HG03045 (cell line): ENCODE measurements around the gene NOL4L.

ENCODE experiments used
- ATAC-seq: cut with Tn5 transposase; IDR thresholded peaks from one replicate; pipeline ENCODE4 v1.9.1; 2021; ENCODE audit warnings: mild to moderate bottlenecking, moderate library complexity; ENCODE audit not compliant: unreplicated experiment

The NOL4L gene

DNA sequence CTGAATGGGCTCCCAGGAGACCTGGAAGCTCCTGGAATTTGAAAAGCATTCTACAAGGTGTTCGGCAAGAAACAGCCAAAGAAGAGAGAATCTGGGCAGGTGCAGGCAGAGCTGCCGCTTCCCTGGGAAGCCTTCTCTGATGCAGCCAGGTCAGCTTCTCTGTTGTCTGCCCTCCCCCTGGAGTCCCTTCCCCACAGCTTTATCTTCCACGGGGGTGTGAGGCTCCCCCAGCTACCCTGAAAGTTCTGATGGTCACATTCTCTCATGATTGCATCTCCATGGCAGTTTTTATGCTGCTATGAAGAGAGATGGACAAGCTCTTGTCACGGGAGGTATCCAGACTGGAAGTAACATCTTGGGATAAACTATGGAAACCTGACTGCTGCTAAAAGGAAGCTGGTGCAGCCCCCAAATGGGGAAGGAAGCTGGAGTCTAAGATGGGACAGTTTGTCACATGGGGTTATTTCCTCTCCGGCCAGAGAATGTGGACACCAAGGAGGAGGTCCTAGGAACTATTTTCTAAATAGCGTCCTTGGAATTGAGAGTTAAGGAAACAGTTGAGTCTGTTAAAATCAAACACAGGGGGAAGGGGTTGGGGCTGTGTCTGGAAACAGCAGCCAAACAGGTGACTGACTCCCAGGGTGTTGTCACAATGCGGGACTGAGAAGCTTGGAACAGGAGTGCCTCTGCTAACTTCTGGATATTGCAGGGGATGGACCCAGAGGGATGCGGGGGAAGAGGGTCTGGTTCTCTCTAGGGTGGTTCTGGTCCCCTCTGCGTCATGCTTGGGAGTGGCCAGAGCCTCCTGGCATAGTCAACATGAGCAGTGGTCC is 135.9 kb downstream of the NOL4L start:
- no peak for ATAC-seq

- no peak for ATAC-seq
Measured at GRCh38 chr20:32448306-32449056, 136.7 kb downstream of the NOL4L start.

GRCh38 chr20:32447136-32448027 is 137.8 kb downstream of the NOL4L start:
- ATAC-seq: no peak

GRCh38 chr20:32446301-32447100 is 138.6 kb downstream of the NOL4L start:
- ATAC-seq: no peak

DNA sequence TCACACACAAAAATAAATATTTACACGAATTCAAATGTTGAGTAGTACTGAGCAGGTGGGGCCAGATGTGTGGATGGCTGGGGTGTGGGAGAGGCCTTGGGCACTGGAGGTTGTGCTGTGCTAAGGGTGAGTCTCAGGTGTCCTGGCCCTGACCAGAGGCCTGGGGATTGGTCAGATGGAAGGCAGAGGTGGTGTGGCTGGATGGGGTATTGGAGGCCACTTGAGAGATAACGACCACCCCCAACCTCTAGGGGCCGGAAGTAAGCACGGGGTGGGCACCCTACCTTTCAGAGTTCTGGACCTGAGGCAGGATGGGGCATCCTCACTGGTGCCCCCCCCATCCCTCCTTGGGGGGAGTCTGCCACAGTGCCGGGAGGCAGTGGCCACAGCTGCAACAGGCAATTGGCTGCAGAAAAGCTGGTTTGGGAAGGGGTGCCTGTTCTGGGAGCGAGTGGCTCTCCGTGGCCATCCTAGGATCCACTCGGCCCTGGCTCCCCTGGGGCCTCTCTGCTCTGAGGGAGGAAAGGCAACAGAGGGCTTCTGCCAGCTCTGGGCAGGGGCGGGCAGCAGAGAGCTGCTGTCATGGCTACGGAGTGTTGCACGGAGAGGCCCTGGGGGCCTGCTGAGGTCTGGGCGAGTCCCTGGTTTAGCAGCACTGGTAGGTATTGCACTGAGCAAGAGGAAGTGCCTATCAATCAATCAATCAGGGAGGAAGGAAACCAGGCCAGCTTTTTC is 139.4 kb downstream of the NOL4L start:
- no peak for ATAC-seq

DNA sequence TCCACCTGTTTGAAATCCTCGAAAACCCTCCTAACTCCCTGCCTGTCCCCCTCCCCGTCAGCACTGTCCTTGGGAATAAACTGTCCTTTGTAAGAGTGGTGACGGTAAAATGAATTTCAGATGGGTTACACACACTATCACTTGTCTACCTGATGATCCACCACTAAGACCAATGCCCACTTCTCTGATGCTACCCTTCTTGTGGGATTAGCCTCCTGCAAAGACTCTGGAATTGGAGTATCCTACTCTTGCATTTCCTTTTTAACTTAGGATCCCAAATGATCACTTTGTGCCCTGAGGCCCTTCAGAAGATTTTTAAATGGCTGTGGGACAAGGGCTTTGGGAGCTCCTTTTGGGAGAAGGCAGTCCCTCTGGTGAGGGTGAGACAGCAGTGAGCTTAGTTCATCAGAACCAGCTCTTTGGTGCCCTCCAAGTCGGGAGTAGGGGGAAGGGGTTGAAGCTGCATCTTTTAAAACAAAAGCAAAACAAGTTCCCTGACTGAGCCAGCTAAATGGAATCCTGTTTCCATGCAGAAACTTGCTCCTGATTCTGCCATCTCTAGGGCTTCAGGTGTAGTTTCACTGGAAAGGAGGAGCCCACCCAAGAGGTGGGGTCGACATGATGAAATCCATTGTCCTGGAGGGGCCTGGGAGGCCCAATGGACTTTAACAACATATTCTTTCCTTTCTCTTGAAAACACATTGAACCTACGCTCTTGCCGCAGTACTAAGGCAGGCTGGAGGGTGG is 140.5 kb downstream of the NOL4L start:
- ATAC-seq: no peak

DNA sequence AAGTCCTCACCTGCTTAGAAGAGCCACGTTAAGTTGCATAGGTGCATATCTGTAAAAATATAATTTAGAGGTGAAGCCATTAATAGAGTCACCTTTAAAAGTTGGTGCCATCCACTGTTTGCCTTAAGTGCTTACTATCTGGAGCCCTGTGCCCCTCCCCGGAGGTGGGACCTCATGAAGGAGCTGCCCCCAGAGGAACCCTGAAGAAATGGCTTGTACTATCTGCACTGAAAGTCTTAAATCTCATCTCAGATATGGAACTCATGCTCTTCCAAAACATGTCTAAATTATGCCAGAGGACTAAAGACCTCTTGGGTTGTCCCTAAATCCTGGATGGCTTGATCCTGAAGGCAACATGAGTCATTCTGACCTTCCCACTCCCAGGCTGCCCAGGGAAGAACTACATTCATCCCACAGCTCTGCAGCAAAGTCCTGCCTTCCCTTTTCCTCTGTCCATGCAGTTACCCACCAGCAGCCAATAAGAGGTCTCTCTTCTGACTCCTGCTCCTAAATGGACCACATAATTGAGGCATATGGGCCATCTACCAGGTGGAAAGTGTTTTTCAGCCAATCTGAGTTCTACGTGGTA is 141.7 kb downstream of the NOL4L start:
- ATAC-seq: no peak

- ATAC-seq: no peak
Measured at GRCh38 chr20:32442630-32443373, 142.3 kb downstream of the NOL4L start.

DNA sequence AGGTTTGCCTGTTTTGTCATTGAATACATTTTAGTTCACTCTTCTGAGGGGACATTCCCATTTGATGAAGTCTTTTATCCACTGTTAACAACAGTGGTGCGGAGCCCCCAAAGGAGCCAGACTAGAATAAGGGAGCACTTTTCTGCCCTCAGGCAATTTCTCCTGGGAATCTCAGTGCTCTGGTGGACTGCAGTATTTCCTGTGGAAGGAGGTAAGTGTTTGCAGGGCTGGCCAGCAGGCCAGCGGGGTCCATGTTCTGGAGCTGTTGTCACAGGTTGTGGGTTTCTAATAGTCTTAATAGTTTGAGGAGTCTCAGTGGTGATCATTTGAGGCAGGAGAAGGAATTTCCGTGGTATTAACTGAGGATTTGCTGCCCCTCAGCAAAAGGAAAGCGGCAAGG is 143.5 kb downstream of the NOL4L start:
- no peak for ATAC-seq

- no peak for ATAC-seq
Measured at GRCh38 chr20:32440758-32441078, 144.4 kb downstream of the NOL4L start.

- ATAC-seq: no peak
Measured at GRCh38 chr20:32440069-32440757, 144.9 kb downstream of the NOL4L start.

- no peak for ATAC-seq
Measured at GRCh38 chr20:32439132-32439829, 145.9 kb downstream of the NOL4L start.

DNA sequence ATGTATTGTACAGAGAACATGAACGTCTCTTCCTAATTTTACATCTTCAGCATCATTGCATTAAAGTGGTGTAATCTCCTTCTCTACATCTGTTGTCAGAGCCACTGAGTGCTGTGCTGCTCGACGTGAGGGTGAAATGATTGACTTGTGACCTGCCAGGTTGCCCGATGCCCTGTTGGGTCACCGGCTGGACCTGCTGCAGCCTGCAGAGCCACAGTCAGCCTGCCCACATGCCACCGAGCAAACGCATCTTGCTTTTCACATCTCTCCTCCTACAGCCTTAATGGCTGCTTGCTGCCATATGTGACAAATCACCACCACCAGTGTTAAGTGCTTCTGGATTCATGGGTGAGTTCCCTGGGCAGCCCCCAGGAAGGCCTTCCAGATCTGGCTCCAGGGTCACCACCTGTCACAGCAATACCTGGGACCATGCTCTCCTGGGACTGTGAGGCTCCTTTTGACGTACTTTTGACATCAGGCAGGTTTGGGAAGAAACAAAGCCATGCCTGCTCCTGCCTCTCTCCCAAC is 146.7 kb downstream of the NOL4L start:
- no peak for ATAC-seq

DNA sequence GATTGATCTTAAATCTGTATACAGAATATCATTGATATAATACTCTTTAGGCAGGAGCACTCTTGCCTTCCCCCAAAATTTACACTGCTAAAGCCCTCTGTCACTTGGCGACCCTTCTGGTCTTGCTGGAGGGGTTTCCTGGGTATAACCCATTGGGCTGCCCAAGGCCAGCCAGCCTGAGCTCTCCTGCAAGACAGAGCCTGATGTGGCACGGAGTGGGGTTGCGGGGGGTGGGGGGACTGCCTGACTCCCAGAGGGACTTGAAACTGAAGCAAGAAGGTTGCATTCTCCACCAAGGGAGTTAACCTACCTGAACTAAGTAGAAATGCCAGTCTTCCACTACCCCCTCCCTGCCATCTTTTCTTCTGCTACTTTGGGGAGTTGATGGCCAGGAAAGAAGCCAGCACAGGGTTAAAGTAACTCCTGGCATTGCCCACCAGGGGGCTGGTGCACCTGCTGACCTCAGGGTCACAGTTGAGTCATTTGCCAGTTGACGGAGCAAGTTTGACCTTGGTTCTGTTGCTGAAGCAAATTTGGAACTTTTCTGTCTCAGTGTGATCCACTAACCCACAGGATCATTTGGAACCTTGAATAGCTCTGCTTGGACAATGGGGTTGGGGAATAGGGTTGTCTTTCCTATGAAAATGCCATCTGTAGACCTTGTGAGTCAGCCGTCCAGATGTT is 147.6 kb downstream of the NOL4L start:
- no peak for ATAC-seq

DNA sequence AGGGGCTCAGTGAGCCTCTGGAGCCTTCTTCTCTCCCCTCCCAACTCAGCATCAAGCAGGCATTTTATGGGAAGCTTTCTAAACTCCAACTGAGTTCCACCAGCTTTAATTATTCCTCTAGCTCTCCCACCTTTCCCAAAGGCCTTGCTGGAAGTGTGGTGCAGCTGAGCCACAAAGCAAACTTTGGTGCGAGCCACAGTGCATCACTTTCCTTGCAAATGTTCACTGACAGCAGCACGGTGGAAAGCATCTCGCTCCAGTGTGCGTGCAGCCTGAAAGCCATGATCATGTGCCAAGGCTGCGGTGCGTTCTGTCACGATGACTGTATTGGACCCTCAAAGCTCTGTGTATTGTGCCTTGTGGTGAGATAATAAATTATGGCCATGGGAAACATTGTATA is 148.2 kb downstream of the NOL4L start:
- ATAC-seq: no peak
